Stimulated activated CD4-positive, alpha-beta T cell treated with anti-CD3 and anti-CD28 coated beads, Interleukin-1b, Interleukin-23, amount 100 ng/mL, for 24 hours (primary cell): ENCODE measurements around the gene RMDN2.

Source experiments
- DNase-seq, 4 experiments: peaks; one replicate each; pipeline ENCODE4 v3.0.0-alpha.2; 2020; ENCODE audit warnings: low read depth in 4 of 4, low spot score in 1 of 4

Gene RMDN2

GRCh38 chr2:37896319-37896718 is 28.8 kb upstream of the RMDN2 start:
- no peak for DNase-seq

- no peak for DNase-seq
Observed at GRCh38 chr2:37897511-37897910, 27.6 kb upstream of the RMDN2 start.

- DNase-seq = no peak
Observed at GRCh38 chr2:37898448-37898847, 26.6 kb upstream of the RMDN2 start.

- no peak for DNase-seq
Observed at GRCh38 chr2:37902991-37903390, 22.1 kb upstream of the RMDN2 start.

GRCh38 chr2:37904425-37904824 is 20.7 kb upstream of the RMDN2 start:
- no peak for DNase-seq

DNA sequence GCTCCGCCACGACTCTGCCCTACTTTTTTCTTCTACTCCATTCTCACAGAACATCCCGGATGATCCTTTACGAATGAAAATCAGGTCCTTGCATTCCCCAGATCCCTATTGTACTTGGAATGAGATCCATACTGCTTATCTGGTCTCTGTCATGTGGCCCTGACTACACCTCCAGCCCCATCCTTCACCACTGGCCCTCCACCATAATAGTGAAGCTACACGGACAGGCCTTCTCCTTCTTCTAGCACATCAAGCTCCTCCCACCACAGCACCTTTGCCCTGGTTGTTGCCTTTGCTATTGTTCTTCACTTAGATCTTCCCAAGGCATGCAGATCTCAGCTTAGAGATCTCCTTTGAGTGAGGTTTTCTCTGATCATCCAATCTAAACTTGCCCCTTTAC is 20.1 kb upstream of the RMDN2 start:
- no peak for DNase-seq

- DNase-seq = no peak
Observed at GRCh38 chr2:37906131-37906530, 19.0 kb upstream of the RMDN2 start.

GRCh38 chr2:37907501-37908225 is 17.4 kb upstream of the RMDN2 start:
- DNase-seq = no peak

DNA sequence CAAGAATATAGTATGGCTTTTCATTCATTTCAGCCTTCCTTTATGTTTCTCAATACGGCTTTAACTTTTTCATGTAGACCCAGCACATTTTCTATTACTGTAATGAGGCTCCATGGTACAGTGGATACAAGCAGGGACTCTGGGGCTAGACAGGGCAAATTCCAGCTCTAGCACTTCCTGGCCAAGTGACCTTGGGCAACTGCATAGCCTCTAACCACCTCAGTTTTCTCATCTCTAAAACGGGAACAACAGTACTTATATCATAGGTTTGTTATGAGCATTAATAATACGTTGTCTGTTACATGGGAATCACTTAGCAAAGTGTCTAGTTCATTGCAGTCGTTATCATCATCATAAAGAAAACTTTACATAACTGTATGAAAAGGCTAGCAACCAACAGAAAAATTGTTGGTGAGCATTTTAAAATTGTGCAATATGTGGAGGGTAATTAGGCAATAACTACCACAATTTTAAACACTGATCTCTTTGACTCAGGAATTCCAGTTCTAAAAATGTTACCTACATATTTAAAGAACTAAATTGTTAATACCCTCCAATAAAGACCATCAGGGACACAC is 13.7 kb upstream of the RMDN2 start:
- no peak for DNase-seq

DNA sequence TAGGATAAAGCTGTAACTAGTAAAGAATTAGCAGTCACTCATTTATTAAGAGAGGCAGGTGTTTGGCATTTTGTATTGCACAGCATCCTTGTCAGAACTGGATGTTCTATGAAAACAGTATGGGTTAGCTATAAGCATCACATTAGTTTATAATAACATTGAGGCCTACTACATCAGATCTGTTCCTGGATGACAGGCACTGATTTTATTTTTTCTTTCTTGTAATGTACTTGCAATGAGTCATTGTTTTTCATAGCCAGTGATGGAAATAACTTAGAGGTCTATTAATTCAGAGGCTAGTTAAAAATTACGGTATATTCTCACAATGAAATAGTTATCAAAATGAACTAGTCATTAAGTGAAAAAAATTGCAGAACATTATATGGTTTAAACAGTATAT is 13.0 kb upstream of the RMDN2 start:
- DNase-seq = no peak

DNA sequence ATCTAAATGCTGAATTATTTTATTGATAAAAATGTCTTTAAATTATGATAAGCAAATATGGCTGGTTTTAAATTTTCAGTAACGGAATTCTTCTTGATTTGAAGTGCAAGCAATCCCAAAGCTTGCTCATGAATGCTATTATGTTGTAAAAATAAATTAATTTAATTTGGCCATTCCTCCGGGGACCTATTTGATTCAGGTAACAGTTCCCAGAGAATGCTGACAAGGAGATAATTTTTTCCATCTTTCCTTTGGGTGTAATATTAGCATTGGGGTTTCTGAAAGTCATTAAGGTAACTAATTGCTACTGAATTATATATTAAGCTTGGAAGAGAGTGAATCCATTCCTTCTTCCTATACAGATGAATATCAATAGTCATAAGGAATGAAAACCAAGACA is 12.5 kb upstream of the RMDN2 start:
- DNase-seq = no peak

- DNase-seq = no peak
Observed at GRCh38 chr2:37914340-37914739, 10.7 kb upstream of the RMDN2 start.

DNA sequence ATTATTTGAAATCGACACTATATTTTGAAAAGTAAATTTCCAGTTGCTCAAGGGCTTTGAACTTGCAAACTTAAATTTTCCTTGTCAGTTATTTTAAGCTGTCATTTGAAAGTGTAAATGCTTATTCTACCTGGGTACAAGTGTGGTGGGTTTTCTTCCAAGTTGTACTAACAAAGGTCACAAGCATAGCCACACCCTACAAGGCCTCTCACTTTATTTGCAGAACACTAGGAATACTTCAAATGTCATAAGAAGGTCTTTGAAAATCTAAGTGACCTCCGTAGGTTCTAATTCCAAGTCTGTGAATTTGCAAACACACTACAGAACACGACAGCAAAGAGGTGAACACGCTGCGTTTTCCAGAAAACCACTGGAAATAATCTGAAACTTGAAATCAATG is 9.3 kb upstream of the RMDN2 start:
- no peak for DNase-seq

DNA sequence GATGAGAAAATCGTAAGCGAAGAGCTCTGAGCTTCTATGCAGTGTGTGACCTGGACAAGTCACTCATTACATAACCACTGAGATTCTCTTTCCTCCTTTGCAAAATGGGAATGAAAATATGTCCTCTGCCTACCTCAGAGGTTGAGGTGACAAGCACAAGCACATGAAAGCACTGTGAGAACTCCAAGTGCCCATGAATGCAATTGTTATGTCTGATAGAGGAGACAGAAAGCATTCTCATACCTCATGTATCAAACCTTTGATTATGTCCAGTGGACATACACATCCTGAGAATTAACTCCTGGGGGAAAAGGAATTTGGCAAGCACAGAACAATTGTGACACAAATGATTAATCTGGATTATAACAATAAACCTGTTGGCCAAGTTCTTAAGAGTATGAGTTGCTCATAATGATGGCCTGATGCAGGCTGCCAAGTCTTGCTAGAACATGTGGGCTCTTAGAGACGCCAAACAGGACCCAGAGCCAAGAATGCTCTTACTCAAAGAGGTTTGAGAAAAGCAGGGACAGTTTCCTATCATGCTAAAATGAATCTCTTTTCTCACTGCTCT is 8.5 kb upstream of the RMDN2 start:
- no peak for DNase-seq

- no peak for DNase-seq
Observed at GRCh38 chr2:37917281-37918228, 7.5 kb upstream of the RMDN2 start.

GRCh38 chr2:37918742-37919186 is 6.3 kb upstream of the RMDN2 start:
- no peak for DNase-seq

DNA sequence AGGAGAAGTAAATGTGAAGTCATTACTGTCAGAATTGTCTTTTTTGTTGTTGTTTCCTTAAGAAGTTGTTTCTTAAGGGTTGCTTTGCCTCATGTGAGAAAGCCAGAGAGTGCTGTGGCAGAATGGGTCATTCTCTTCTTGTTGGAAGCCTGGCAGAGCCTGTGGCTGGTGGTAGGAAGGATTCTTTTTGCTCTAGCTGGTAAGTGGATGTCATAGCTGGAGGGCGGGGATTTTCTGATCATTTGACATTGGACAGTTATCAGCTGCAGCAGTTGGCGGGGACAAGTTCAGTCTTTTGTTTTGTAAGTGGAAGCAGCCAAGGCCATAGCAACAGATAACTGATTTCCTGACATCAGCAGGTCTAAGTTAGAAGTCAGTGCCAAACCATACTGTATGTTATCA is 5.5 kb upstream of the RMDN2 start:
- DNase-seq = no peak

DNA sequence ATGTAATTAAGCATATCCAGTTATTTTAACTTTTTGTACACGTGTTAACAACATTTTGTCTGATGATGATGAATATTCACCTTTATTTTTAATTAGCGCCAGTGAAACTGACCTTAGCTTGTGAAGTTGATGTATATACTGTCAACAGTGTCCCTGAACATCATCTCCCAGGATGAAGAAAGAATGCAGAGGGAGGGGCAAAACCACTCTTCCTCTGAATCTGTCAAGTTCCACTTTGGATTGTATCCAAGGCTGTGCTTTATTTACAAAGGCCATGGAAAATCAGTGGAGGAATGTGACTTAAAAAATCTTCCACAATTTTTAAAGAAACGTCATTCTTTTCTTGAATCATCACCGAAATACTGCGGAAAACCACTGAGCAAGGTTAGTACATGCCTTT is 4.5 kb upstream of the RMDN2 start:
- no peak for DNase-seq

GRCh38 chr2:37921781-37922180 is 3.3 kb upstream of the RMDN2 start:
- DNase-seq = no peak

DNA sequence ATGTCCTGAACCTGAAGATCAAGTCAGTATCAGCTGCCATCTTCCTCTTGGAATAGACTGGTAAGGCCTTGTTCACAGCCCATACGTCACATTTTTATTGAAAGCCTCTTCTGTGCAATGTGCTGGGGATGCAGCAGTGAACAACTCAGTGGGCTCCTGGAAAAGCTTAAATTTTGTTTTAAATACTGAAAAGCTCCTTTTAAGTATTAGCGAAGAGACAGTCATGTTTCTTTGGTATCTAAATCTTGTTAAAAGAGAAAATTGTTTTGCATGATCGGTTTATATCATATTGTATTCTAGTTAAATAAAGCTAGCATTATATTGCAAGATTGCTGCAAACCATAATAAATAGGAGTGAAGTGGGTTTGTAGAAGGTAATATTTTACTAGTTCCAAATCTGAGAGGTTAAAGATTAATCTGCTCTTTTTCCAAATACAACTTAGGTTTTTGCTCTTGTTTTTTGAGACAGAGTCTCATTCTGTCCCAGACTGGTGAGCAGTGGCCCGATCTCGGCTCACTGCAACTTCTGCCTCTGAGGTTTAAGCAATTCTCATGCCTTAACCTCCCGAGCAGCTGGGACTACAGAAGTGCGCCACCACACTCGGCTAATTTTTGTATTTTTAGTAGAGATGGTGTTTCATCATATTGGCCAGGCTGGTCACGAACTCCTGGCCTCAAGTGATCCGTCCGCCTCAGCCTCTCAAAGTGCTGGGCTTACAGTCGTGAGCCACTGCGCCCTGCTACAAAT is 1.6 kb upstream of the RMDN2 start:
- no peak for DNase-seq

GRCh38 chr2:37926635-37927034 is 1.5 kb downstream of the RMDN2 start:
- no peak for DNase-seq
